Measurements from ENCODE around the gene LAMB2. TPM values are rescaled to one million over a fixed set of nuclear protein-coding genes. Genes with fewer than 3 reads are reported as not detected.

LAMB2 gene
- polyA plus RNA-seq, 1 of the 3 experiments (the other 2 are of a cell fraction): 332 TPM

DNA sequence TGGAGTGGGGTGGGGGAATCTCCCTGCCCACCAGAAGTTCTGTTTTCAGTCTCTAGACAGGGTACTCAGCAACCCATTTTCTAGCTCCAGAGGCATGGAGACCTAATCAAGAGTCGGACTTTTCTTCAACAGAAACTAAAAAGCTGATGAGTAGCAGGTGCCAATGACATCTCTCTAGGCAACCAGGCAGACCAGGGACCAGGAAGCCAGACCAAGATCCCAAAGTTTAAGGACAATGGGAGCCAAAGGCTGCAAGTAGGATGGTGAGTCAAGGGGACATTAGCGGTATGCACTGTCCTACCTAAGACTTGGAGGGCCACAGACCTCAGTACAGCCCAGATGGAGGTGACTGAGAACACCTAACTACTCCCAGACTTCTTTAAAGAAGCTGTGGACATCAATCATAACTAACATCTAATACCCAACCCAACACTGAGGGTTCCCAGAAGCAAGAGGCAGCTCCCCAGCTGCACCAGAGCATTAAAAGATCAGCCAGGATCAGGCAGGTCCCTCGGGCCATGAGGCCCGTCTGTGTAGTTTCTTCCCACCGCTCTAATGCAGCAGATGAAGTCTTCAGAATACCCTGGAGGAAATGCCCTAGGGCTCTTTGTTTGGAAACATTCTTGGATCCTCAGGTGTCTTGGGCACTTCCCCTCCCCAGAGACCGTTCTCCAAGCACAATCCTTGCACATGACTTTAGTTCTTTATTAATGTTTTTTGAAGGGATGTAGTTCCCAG is 32.3 kb upstream of the LAMB2 start:
- H3K9me2 ChIP-seq: no peaks in the 10 kb centered on the region
- H3K36me3 ChIP-seq (replicated peaks in 1 of 2; ENCODE audit: control insufficient read depth in 1 of 2, insufficient read depth in 2 of 2, low read length in 1 of 2): peaks cover 14 to 25% of the 10 kb centered on the region in 2 experiments
- ChIA-PET CTCF (interaction anchor here (0.7 to 2.3 kb wide), 4 partner anchors 33 to 730 kb away, joined by 3 to 5 read pairs (median 4); partner anchors contain the start of genes LAMB2 and USP19), POLR2A (interaction anchor here (0.6 to 1.7 kb wide), 6 partner anchors 12 to 175 kb away, joined by 3 to 4 read pairs (median 3); partner anchors contain the start of genes QRICH1, USP19, USP4 and WDR6)
- H3K79me2 ChIP-seq (ENCODE audit: insufficient read depth): peaks cover 29% of the 10 kb centered on the region
- no peak for TF ChIP-seq FOXM1 (IDR thresholded peaks at IDR 0.05; ENCODE audit: low read depth)
- no peak for TF ChIP-seq YY1 (IDR thresholded peaks at IDR 0.05; ENCODE audit: low read depth)
- TF ChIP-seq, protein P1, sequence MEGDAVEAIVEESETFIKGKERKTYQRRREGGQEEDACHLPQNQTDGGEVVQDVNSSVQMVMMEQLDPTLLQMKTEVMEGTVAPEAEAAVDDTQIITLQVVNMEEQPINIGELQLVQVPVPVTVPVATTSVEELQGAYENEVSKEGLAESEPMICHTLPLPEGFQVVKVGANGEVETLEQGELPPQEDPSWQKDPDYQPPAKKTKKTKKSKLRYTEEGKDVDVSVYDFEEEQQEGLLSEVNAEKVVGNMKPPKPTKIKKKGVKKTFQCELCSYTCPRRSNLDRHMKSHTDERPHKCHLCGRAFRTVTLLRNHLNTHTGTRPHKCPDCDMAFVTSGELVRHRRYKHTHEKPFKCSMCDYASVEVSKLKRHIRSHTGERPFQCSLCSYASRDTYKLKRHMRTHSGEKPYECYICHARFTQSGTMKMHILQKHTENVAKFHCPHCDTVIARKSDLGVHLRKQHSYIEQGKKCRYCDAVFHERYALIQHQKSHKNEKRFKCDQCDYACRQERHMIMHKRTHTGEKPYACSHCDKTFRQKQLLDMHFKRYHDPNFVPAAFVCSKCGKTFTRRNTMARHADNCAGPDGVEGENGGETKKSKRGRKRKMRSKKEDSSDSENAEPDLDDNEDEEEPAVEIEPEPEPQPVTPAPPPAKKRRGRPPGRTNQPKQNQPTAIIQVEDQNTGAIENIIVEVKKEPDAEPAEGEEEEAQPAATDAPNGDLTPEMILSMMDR (IDR thresholded peaks at IDR 0.05): no peak
- TF ChIP-seq MEF2A (IDR thresholded peaks at IDR 0.05; ENCODE audit: borderline replicate concordance, low read depth): no peak
- no peak for TF ChIP-seq FOXJ3 (CRISPR knock-in tag; IDR thresholded peaks at IDR 0.05)
- no peak for TF ChIP-seq CHD2 (IDR thresholded peaks at IDR 0.05; ENCODE audit: low read length, partially characterized antibody)
- TF ChIP-seq, protein P2, sequence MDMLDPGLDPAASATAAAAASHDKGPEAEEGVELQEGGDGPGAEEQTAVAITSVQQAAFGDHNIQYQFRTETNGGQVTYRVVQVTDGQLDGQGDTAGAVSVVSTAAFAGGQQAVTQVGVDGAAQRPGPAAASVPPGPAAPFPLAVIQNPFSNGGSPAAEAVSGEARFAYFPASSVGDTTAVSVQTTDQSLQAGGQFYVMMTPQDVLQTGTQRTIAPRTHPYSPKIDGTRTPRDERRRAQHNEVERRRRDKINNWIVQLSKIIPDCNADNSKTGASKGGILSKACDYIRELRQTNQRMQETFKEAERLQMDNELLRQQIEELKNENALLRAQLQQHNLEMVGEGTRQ (IDR thresholded peaks at IDR 0.05; ENCODE audit: borderline replicate concordance, low read depth, low read length): no peak
- no peak for TF ChIP-seq TAF1 (IDR thresholded peaks at IDR 0.05; ENCODE audit: borderline replicate concordance, low read depth, low read length)
- TF ChIP-seq, protein P3, sequence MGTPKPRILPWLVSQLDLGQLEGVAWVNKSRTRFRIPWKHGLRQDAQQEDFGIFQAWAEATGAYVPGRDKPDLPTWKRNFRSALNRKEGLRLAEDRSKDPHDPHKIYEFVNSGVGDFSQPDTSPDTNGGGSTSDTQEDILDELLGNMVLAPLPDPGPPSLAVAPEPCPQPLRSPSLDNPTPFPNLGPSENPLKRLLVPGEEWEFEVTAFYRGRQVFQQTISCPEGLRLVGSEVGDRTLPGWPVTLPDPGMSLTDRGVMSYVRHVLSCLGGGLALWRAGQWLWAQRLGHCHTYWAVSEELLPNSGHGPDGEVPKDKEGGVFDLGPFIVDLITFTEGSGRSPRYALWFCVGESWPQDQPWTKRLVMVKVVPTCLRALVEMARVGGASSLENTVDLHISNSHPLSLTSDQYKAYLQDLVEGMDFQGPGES (IDR thresholded peaks at IDR 0.05; ENCODE audit: low read depth, low read length): no peak
- no peak for TF ChIP-seq JUND (IDR thresholded peaks at IDR 0.05)
- no peak for TF ChIP-seq RAD21 (IDR thresholded peaks at IDR 0.05; ENCODE audit: low read length)
- TF ChIP-seq REST (IDR thresholded peaks at IDR 0.05; ENCODE audit: low read depth, low read length): no peak
- H3F3A ChIP-seq (replicated peaks; ENCODE audit: insufficient read depth): no peaks in the 10 kb centered on the region
- H3K9me3 ChIP-seq: no peaks in the 10 kb centered on the region
- H3K4me1 ChIP-seq (ENCODE audit: control insufficient read depth in 1 of 2, insufficient read depth in 2 of 2, low read depth in 1 of 2, low read length in 1 of 2): peaks cover 3 to 16% of the 10 kb centered on the region in 2 experiments; a peak in 3 of 4 replicates
- no peaks in the 10 kb centered on the region for H3K27me3 ChIP-seq (ENCODE audit: insufficient read depth)
- no peaks in the 10 kb centered on the region for H4K20me1 ChIP-seq (ENCODE audit: insufficient read depth)
- peak overlapping the region; percentile 93 to 95 for H3K4me3 ChIP-seq (ENCODE audit: low read depth in 2 of 2, low read length in 1 of 2)
- DNase-seq: peak; percentile 45
- H3K27ac ChIP-seq (ENCODE audit: low read depth in 2 of 2, low read length in 1 of 2): peak overlapping the region; percentile 47 to 80; a peak in 3 of 4 replicates
- H3K4me2 ChIP-seq: peak overlapping the region; percentile 96
- no peak overlapping the region for H2AFZ ChIP-seq (ENCODE audit: low read depth)
- peak overlapping the region; percentile 93 for H3K9ac ChIP-seq
- WGBS (ENCODE audit: low lambda C conversion rate): 28% methylated on average over 5 of the region's 6 CpGs
